Mucosa of descending colon (tissue), 3 donors: ENCODE results near the gene SEMA3C. TPM values are rescaled to one million over a fixed set of nuclear protein-coding genes. Genes with fewer than 3 reads are reported as not detected.

ENCODE experiments used
- ATAC-seq: fragments of 200-7000 bp; cut with Tn5 transposase; one replicate; pipeline ENCODE4 v1.9.1; 2020; ENCODE audit warnings: mild to moderate bottlenecking, moderate library complexity
- DNase-seq, 3 donors: peaks; one replicate each; pipeline ENCODE4 v3.0.0-alpha.2; 2020
- H3K36me3 ChIP-seq: fragments of 200-600 bp; one replicate; pipeline ENCODE4 v1.8.0; 2021; ENCODE audit warnings: low read depth, mild to moderate bottlenecking
- H3K4me1 ChIP-seq: fragments of 200-600 bp; one replicate; pipeline ENCODE4 v1.8.0; 2021; ENCODE audit warnings: low read depth, mild to moderate bottlenecking
- H3K4me3 ChIP-seq: fragments of 200-600 bp; one replicate; pipeline ENCODE4 v1.8.0; 2021; ENCODE audit warnings: mild to moderate bottlenecking
- H3K9me3 ChIP-seq: fragments of 200-600 bp; one replicate; pipeline ENCODE4 v1.8.0; 2021; ENCODE audit warnings: mild to moderate bottlenecking
- CTCF ChIP-seq: fragments of 200-600 bp; IDR thresholded peaks from one replicate; pipeline ENCODE4 v1.8.0; 2022; ENCODE audit warnings: antibody characterized with exemption, mild to moderate bottlenecking
- intact Hi-C, 2 donors: fragments of 100-400 bp; cut with DNase I in 1 of 2; cut with micrococcal nuclease in 1 of 2; formaldehyde crosslinking; loops; one replicate each; pipeline versions ENCODE4 v1.11.0 to v1.11.1; 2022; cut with DNase I, micrococcal nuclease
- total RNA-seq, 3 donors: library from RNA; stranded (reverse); fragmentation: NEBNext Ultra II Directional in 2 of 3; extraction: Animal tissue kit (Norgen Biotek cat#: 25700) in 2 of 3; gene quantifications; one replicate each; pipeline versions ENCODE4 v1.2.1 to v1.2.4, GENCODE V29; 2021 to 2023
- donor health status: DM: no; HTN: no; CAD: no; lungs with moderate emphysema.
- donor health status: DM: no; HTN: no; CAD: no.
- donor health status: DM: no; HTN: yes; CAD: no.

Gene SEMA3C
- total RNA-seq, 3 donors from 2014 or later, result 72.4 to 150 (median 83.7) TPM

- no peak for DNase-seq
- H3K36me3 ChIP-seq, result no peaks in the 10 kb centered on the region
- H3K4me1 ChIP-seq, result no peaks in the 10 kb centered on the region
- no peak overlapping the region for H3K4me3 ChIP-seq
- H3K9me3 ChIP-seq, result no peaks in the 10 kb centered on the region
- intact Hi-C loops, result no loop called here
- ATAC-seq, result no peak
- no peak for TF ChIP-seq CTCF
These were observed 38.5 kb upstream of the SEMA3C start for GRCh38 chr7:80957226-80957777.

GRCh38 chr7:80954191-80954590 lies 35.3 kb upstream of the SEMA3C start:
- intact Hi-C loops, result no loop called here
- no peaks in the 10 kb centered on the region for H3K36me3 ChIP-seq
- H3K4me3 ChIP-seq, result no peak overlapping the region
- H3K9me3 ChIP-seq, result no peaks in the 10 kb centered on the region
- DNase-seq (no peak), ATAC-seq (no peak)
- TF ChIP-seq CTCF, result no peak
- no peaks in the 10 kb centered on the region for H3K4me1 ChIP-seq

GRCh38 chr7:80950550-80950967 lies 31.7 kb upstream of the SEMA3C start:
- no peak for DNase-seq
- H3K4me3 ChIP-seq, result no peak overlapping the region
- H3K9me3 ChIP-seq, result no peaks in the 10 kb centered on the region
- H3K36me3 ChIP-seq, result no peaks in the 10 kb centered on the region
- H3K4me1 ChIP-seq, result no peaks in the 10 kb centered on the region
- no peak for ATAC-seq
- no peak for TF ChIP-seq CTCF
- intact Hi-C loops, result no loop called here

- DNase-seq (no peak), ATAC-seq (no peak)
- Histone ChIP-seq H3K4me3 (no peak overlapping the region), H3K36me3 (no peaks in the 10 kb centered on the region), H3K9me3 (no peaks in the 10 kb centered on the region), H3K4me1 (no peaks in the 10 kb centered on the region)
- intact Hi-C loops, result no loop called here
- TF ChIP-seq CTCF, result no peak
These were observed 30.6 kb upstream of the SEMA3C start for GRCh38 chr7:80949449-80949848.

GRCh38 chr7:80946858-80947257 lies 28.0 kb upstream of the SEMA3C start:
- intact Hi-C loops, result no loop called here
- no peak for DNase-seq
- Histone ChIP-seq H3K4me1 (peaks cover 9% of the 10 kb centered on the region), H3K9me3 (no peaks in the 10 kb centered on the region), H3K4me3 (no peak overlapping the region), H3K36me3 (no peaks in the 10 kb centered on the region)
- no peak for ATAC-seq
- TF ChIP-seq CTCF, result no peak

- Histone ChIP-seq H3K4me3 (no peak overlapping the region), H3K9me3 (no peaks in the 10 kb centered on the region), H3K36me3 (no peaks in the 10 kb centered on the region), H3K4me1 (peaks cover 10% of the 10 kb centered on the region)
- TF ChIP-seq CTCF, result no peak
- ATAC-seq, result no peak
- intact Hi-C loops, result no loop called here
- DNase-seq, result no peak
These were observed 27.1 kb upstream of the SEMA3C start for GRCh38 chr7:80945976-80946375.
